Neural progenitor cell (in vitro differentiated cells): ENCODE measurements around the gene GHRH.

Experiments used
- CTCF ChIP-seq: fragments of 200-600 bp; sonication (generic); IDR thresholded peaks from 2 replicates; pipeline ENCODE4 v1.5.1; 2017; ENCODE audit warnings: antibody characterized with exemption, mild to moderate bottlenecking
- EZH2 ChIP-seq: fragments of 200-600 bp; sonication (generic); IDR thresholded peaks from 2 replicates; pipeline ENCODE4 v1.6.1; 2017; ENCODE audit warnings: antibody characterized with exemption, mild to moderate bottlenecking, moderate library complexity
- EZH2phosphoT487 ChIP-seq: fragments of 200-600 bp; sonication (generic); IDR thresholded peaks from 2 replicates; pipeline ENCODE4 v1.6.1; 2017; ENCODE audit warnings: antibody characterized with exemption

GRCh38 chr20:37282556-37282955 lies 20.9 kb upstream of the GHRH start:
- TF ChIP-seq CTCF (peak; percentile 40), EZH2 (no peak), EZH2phosphoT487 (no peak)
